ENCODE measurements around the gene LAMA5.

GRCh38 chr20:62316331-62317166 is 50.6 kb downstream of the LAMA5 start:
- TF ChIP-seq POLR2A (IDR thresholded peaks at IDR 0.05) (no peak), CTCF (IDR thresholded peaks at IDR 0.05) (no peak), POLR2AphosphoS5 (IDR thresholded peaks at IDR 0.05) (no peak), EP300 (IDR thresholded peaks at IDR 0.05) (no peak)

Measured in sigmoid colon (tissue), 4 donors.